ENCODE results near the gene ABCB1.

GRCh38 chr7:87517136-87517815 is 83.4 kb downstream of the ABCB1 start:
- TF ChIP-seq CREB1 (IDR thresholded peaks at IDR 0.05) = no peak
- TF ChIP-seq, protein P1, sequence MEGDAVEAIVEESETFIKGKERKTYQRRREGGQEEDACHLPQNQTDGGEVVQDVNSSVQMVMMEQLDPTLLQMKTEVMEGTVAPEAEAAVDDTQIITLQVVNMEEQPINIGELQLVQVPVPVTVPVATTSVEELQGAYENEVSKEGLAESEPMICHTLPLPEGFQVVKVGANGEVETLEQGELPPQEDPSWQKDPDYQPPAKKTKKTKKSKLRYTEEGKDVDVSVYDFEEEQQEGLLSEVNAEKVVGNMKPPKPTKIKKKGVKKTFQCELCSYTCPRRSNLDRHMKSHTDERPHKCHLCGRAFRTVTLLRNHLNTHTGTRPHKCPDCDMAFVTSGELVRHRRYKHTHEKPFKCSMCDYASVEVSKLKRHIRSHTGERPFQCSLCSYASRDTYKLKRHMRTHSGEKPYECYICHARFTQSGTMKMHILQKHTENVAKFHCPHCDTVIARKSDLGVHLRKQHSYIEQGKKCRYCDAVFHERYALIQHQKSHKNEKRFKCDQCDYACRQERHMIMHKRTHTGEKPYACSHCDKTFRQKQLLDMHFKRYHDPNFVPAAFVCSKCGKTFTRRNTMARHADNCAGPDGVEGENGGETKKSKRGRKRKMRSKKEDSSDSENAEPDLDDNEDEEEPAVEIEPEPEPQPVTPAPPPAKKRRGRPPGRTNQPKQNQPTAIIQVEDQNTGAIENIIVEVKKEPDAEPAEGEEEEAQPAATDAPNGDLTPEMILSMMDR (IDR thresholded peaks at IDR 0.05; ENCODE audit: control extremely low read depth in 1 of 3, insufficient read depth in 1 of 3, low read depth in 1 of 3, low read length in 3 of 3) = no peak
- TF ChIP-seq POLR2AphosphoS5 (IDR thresholded peaks at IDR 0.05; ENCODE audit: low read depth, low read length) = no peak
- TF ChIP-seq CHD1 (IDR thresholded peaks at IDR 0.05; ENCODE audit: low read depth, low read length) = no peak
- no peak for TF ChIP-seq POLR2A (IDR thresholded peaks at IDR 0.05; ENCODE audit: control extremely low read depth in 1 of 2, low read depth in 2 of 2, low read length in 2 of 2)
- no peak for TF ChIP-seq YY1 (IDR thresholded peaks at IDR 0.05; ENCODE audit: low read depth, low read length)
- TF ChIP-seq TCF12 (IDR thresholded peaks at IDR 0.05; ENCODE audit: low read depth, low read length) = no peak
